LNCaP clone FGC (cell line): ENCODE results near the gene CACNA2D3.

Source experiments
- DNase-seq: peaks from one replicate; pipeline ENCODE4 v3.0.0-alpha.2; 2011; ENCODE audit warnings: low read depth
- H3K4me3 ChIP-seq: 2 replicates; pipeline ENCODE4 v1.5.1; 2011; ENCODE audit warnings: mild to moderate bottlenecking, low read depth, low read length, control low read depth
- CTCF ChIP-seq: IDR thresholded peaks from 2 replicates; pipeline ENCODE4 v1.5.1; 2012; ENCODE audit warnings: mild to moderate bottlenecking; ENCODE audit not compliant: control insufficient read depth, insufficient read depth; ENCODE audit errors: extremely low read depth

The CACNA2D3 gene

DNA sequence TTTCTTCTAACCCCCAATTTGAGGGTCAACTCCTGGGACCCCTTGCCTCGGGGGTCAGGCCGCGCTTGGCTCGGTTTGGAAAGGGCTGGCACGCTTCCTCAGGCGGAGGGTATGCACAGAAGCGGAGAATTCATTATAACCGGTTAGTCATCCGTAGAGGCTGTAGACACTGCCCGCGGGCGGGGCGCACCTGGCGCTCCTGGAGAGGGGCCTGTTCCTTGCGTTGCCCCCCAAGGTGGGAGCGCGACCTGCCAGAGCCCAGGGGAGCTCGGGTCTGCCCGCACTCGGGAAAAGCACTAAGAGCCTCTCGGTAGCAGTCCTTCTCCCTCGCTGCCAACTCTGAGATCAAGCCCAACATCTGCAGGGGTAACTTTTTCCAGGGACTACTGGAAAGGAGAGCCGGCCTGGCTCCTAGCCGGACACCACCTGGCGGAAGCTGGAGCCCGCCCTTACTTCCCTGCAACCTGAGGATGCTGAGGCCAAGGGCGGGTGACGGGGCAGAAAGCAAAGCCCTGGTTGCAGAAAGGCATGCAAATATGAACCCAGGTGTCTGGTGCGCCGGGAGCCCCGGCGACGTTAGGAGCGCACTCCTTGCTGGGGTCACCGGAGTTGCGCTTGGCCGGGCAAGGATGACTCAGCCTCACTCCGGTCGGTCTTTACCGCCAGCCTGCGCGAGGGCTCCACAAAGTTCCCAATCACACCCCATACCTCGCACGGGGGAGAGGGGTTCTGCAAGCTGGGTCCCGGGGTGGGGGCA, 1.5 kb upstream of the CACNA2D3 start:
- no peak for TF ChIP-seq CTCF
- no peak for DNase-seq
- no peak overlapping the region for H3K4me3 ChIP-seq

DNA sequence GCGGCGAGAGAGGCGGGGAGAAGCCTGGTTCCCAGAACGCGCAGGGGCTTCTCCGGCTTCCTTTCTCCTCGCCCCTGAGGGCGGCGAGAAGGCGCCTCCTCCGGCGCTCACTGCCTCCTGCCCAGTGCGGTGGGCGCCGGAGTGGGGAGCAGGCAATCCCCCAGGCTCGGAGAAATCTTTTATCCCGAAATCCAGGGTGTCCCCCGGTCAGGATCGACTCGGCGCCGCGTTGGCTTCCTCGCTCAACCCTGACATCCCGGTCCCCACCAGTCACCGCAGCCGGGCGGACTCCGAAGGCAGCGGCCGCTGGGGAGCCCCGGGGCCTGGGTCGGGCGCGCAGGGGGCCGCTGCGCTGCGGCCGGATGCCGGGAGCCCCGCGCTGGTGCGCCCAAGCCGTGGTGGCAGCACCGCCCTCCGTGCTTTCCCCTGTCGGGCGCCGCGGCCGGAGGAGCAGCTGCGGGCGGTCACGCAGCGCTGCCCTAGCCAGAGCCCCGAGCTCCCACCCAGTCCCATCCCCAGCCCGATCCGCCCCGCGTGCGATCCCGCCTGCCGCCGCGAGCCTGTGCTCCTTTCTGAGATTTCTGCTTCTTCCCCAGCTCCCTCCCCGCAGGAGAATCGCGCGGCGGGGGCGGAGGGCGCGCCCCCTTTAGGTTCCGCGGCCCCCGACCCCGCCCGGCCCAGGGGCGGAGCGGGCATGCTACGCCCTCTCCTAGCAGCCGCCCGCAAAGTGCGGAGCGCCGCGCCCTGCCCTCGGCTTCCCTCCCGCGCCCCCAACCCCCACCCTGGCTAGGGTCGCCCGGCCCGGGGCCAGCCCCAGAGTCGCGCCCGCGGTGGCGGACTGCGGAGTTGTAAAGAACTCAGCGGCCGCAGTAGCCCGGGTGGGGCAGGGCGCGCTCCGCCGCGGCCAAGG, 683 bp upstream of the CACNA2D3 start:
- H3K4me3 ChIP-seq, result no peak overlapping the region
- DNase-seq, result no peak

DNA sequence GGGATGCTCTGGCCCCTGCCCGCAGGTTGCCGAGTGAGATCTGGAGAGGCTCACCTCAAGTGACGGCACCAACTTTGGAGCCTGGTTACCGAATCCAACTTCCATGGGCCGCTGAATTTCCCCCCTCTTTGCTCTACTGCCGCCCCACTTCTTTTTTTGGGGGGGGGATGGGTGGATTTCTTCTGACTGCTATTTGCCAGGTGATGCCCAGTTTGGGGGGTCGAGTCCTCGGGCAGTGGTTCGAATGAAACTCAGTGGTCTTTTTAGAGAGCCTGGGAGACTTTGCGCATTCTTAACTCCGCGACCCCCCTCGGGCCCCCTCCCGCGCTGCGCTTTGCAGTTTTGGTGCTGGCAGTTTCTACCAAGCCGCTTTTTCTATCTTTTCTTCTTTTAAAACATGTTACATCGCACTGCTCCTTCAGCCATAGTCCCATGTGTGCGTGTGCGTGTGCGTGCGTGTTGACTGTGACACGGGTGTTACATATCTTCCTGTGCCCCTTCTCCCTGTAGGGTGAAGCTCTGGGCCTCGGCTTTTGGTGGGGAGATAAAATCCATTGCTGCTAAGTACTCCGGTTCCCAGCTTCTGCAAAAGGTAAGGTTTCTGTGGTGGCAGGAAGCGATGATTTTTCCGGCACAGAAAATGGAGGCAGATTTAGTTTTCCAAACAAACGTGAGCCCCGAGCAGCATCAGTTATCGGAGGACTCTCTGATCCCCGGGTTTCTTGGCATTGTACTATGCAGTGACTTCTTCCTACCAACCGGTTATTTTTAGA, 837 bp downstream of the CACNA2D3 start:
- TF ChIP-seq CTCF, result no peak
- DNase-seq, result no peak
- H3K4me3 ChIP-seq, result no peak overlapping the region

More for the DNA sequence above, 683 bp upstream of the CACNA2D3 start:
- no peak for TF ChIP-seq CTCF

- TF ChIP-seq CTCF, result no peak
- DNase-seq, result no peak
- no peak overlapping the region for H3K4me3 ChIP-seq
Observed at GRCh38 chr3:54123776-54124196, 1.4 kb downstream of the CACNA2D3 start.

DNA sequence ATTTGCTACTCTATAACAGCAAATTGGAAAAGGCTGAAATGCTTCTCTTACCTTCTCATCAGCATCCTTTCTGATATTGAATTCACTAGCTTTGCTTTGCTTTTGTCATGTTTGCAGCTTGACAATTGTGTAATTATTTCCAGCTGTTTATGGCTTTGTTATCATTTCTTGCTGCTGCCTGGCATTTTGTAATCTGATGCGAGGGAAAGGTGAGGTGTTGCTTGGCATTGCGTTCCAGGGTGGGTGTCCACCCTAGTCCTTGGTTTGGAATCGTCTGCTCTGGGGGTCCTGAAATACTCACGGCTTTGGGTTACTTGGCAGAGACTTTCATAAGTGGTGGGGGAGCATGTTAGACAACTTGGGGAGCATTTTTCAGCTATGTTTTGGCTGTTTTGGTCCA, 2.9 kb downstream of the CACNA2D3 start:
- H3K4me3 ChIP-seq, result no peak overlapping the region
- no peak for TF ChIP-seq CTCF
- DNase-seq, result no peak

DNA sequence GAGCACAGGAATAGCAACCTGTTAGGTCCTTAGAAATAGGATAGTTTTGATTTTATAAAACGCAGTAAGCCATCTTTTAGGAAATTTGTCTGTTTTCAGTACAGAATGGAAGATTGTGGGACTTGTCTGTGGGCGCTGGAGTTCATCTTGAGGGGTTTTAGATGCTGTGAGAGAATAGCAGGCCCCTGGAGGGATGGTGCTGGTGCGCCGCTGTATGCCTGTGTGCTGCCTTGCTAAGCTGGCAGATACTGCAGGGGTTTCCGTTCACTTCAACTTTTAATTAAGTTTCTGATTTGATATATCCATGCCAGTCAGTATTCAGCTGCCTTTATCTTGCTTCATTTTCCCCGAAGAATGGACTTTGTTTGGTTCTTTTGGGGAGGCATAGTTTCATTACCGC, 4.2 kb downstream of the CACNA2D3 start:
- H3K4me3 ChIP-seq, result no peak overlapping the region
- TF ChIP-seq CTCF, result no peak
- DNase-seq, result no peak
